Measurements from ENCODE around the gene SELE.

DNA sequence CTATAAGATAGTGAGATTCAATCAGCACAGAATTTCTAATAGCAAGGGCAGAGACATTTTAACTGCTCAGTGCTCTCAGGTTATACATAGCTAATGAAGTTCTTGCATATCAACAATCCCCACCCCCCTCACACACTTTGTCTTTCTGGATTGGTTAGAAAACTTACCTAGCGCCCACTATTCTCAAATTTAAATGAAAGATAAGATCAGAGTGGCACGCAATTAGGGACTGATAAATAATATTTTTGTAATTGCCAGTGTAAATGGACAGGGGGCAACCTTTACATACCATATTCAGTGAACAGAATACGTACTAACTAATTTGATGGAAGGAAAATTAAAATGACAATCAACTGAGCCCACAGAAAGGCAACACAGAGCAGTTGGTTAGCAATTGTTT, 34.2 kb downstream of the SELE start:
- TF ChIP-seq, protein P1, sequence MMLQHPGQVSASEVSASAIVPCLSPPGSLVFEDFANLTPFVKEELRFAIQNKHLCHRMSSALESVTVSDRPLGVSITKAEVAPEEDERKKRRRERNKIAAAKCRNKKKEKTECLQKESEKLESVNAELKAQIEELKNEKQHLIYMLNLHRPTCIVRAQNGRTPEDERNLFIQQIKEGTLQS (IDR thresholded peaks at IDR 0.05; ENCODE audit: insufficient read depth, low read depth, low read length), result no peak
- TF ChIP-seq ASH2L (IDR thresholded peaks at IDR 0.05; ENCODE audit: low read length) (no peak), HDAC2 (IDR thresholded peaks at IDR 0.05; ENCODE audit: borderline replicate concordance in 1 of 2, low read depth in 2 of 2, low read length in 2 of 2) (no peak), CTCF (IDR thresholded peaks at IDR 0.05; ENCODE audit: control extremely low read depth in 1 of 3, insufficient read depth in 1 of 3, low read depth in 1 of 3, low read length in 3 of 3) (no peak)
